Keratinocyte (primary cell): ENCODE data around the gene FBXO45. TPM values are rescaled to one million over a fixed set of nuclear protein-coding genes. Genes with fewer than 3 reads are reported as not detected.

Experiments
- DNase-seq: peaks from one replicate; pipeline ENCODE4 v3.0.0-alpha.2; 2011; ENCODE audit warnings: low read depth, missing footprints, low spot score
- FAIRE-seq: peaks from 2 replicates; lab custom pipeline; 2011; peaks lifted over from hg19 to GRCh38; lab: Jason Lieb, UNC
- H2AFZ ChIP-seq: 2 replicates; pipeline ENCODE4 v1.6.0; 2012; ENCODE audit warnings: low read length, control low read depth, inconsistent platforms; ENCODE audit not compliant: control insufficient read depth
- H3K27ac ChIP-seq: 2 replicates; pipeline ENCODE4 v1.5.1; 2011; ENCODE audit warnings: low read length; ENCODE audit not compliant: control insufficient read depth, insufficient read depth
- H3K27me3 ChIP-seq: 3 replicates; pipeline ENCODE4 v1.6.0; 2011; ENCODE audit warnings: low read length; ENCODE audit not compliant: control insufficient read depth, insufficient read depth; ENCODE audit errors: extremely low read depth
- H3K36me3 ChIP-seq, 2 experiments: 2 replicates in 1 of 2; 3 replicates in 1 of 2; pipeline ENCODE4 v1.5.1; 2011; ENCODE audit warnings: low read length in 2 of 2, mild to moderate bottlenecking in 1 of 2; ENCODE audit not compliant: control insufficient read depth in 2 of 2, insufficient read depth in 2 of 2; ENCODE audit errors: extremely low read depth in 1 of 2
- H3K4me1 ChIP-seq: 3 replicates; pipeline ENCODE4 v1.5.1; 2011; ENCODE audit warnings: low read length; ENCODE audit not compliant: control insufficient read depth, insufficient read depth; ENCODE audit errors: extremely low read depth
- H3K4me2 ChIP-seq: 3 replicates; pipeline ENCODE4 v1.6.0; 2011; ENCODE audit warnings: low read depth, low read length; ENCODE audit not compliant: control insufficient read depth, insufficient read depth; ENCODE audit errors: extremely low read depth
- H3K4me3 ChIP-seq, 3 experiments: fragments of 200-600 bp in 1 of 3; sonication (generic) in 1 of 3; 2 replicates in 2 of 3; 3 replicates in 1 of 3; pipeline ENCODE4 v1.5.1; 2011 to 2016; ENCODE audit warnings: low read length in 3 of 3, mild to moderate bottlenecking in 3 of 3, control low read depth in 2 of 3, inconsistent platforms in 1 of 3, low read depth in 1 of 3, mixed read lengths in 1 of 3, mixed run types in 1 of 3, moderate library complexity in 1 of 3; ENCODE audit not compliant: control insufficient read depth in 2 of 3, insufficient read depth in 2 of 3; ENCODE audit errors: extremely low read depth in 1 of 3
- H3K79me2 ChIP-seq: 2 replicates; pipeline ENCODE4 v1.6.0; 2012; ENCODE audit warnings: low read length; ENCODE audit not compliant: control insufficient read depth, insufficient read depth
- H3K9ac ChIP-seq: 3 replicates; pipeline ENCODE4 v1.6.0; 2011; ENCODE audit warnings: low read length; ENCODE audit not compliant: control insufficient read depth, insufficient read depth; ENCODE audit errors: extremely low read depth
- H3K9me1 ChIP-seq: 3 replicates; pipeline ENCODE4 v1.6.0; 2011; ENCODE audit warnings: low read length; ENCODE audit not compliant: control insufficient read depth, insufficient read depth; ENCODE audit errors: extremely low read depth
- H3K9me3 ChIP-seq: 2 replicates; pipeline ENCODE4 v1.5.1; 2012; ENCODE audit warnings: low read depth, low read length; ENCODE audit not compliant: control insufficient read depth
- H4K20me1 ChIP-seq: 3 replicates; pipeline ENCODE4 v1.6.0; 2011; ENCODE audit warnings: low read length; ENCODE audit not compliant: control insufficient read depth, insufficient read depth; ENCODE audit errors: extremely low read depth
- EZH2 ChIP-seq: IDR thresholded peaks from one replicate; pipeline ENCODE4 v1.6.1; 2012; ENCODE audit warnings: inconsistent platforms, mild to moderate bottlenecking, low read length, moderate library complexity
- dilution Hi-C: fragments of 300-500 bp; cut with MboI; formaldehyde crosslinking; loops from one replicate; pipeline ENCODE4 v1.7.0; 2020; ENCODE audit warnings: low sequenced_read_pairs; ENCODE audit not compliant: extremely low pct_ligation_motif_present
- polyA plus RNA-seq, 5 experiments: library from polyadenylated mRNA; depleted of rRNA in 3 of 5; stranded (reverse) in 3 of 5; stranded (forward) in 1 of 5; unstranded in 1 of 5; fragments of >200 nt; gene quantifications; 1 replicate in 1 of 5; 2 replicates in 3 of 5; 3 replicates in 1 of 5; pipeline versions ENCODE4 v1.2.1 to v1.2.3, GENCODE V29; 2011 to 2012; ENCODE audit warnings: missing spikeins in 2 of 5, low read depth in 1 of 5, low replicate concordance in 1 of 5
- TF ChIP-seq, protein P1 (sequence below), 3 experiments: IDR thresholded peaks in 1 of 3; conservative IDR thresholded peaks in 1 of 3; optimal IDR thresholded peaks in 1 of 3; 2 replicates in 2 of 3; 3 replicates in 1 of 3; pipeline versions ENCODE3 to v1.5.1; 2011; ENCODE audit warnings: low read length in 3 of 3, mild to moderate bottlenecking in 3 of 3, moderate library complexity in 2 of 3, control low read depth in 1 of 3, inconsistent platforms in 1 of 3; ENCODE audit not compliant: insufficient read depth in 2 of 3; ENCODE audit errors: extremely low read depth in 1 of 3

FBXO45 gene
- polyA plus RNA-seq, 1 donor (not counting 4 experiments of a cell fraction or from before 2014, with no cell fraction given): 17.9 TPM

DNA sequence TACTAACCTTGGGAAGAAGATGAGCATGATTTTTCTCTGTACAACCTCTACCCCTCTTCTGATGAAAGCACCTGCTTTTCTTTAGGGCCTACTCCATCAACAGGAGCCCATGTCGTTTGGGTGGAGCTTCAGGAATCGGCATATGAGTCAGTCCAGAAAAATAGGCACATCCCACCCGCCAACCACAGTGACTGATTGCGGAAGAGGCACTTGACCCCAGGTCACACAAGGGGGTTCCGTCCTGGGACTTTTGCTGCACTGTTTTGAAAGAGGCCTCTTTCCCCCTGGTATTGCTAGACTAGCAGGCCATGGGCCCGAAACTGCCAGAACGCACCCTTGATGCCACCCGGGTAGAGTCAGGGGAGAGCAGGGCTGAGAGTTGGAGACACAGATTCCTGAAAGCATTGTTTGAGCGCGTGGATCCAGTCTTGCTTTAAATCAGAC, 51.7 kb downstream of the FBXO45 start:
- H3K27me3 ChIP-seq: no peaks in the 10 kb centered on the region
- no peak overlapping the region for H2AFZ ChIP-seq
- no peak overlapping the region for H3K27ac ChIP-seq
- H3K9me3 ChIP-seq: no peaks in the 10 kb centered on the region
- H3K36me3 ChIP-seq: no peaks in the 10 kb centered on the region
- H3K4me1 ChIP-seq: no peaks in the 10 kb centered on the region
- no peaks in the 10 kb centered on the region for H3K9me1 ChIP-seq
- no peaks in the 10 kb centered on the region for H3K79me2 ChIP-seq
- no peak overlapping the region for H3K4me3 ChIP-seq
- no peak for DNase-seq
- H3K4me2 ChIP-seq: no peak overlapping the region
- dilution Hi-C loops: no loop called here
- FAIRE-seq: no peak
- H3K9ac ChIP-seq: no peak overlapping the region
- TF ChIP-seq, protein P1, sequence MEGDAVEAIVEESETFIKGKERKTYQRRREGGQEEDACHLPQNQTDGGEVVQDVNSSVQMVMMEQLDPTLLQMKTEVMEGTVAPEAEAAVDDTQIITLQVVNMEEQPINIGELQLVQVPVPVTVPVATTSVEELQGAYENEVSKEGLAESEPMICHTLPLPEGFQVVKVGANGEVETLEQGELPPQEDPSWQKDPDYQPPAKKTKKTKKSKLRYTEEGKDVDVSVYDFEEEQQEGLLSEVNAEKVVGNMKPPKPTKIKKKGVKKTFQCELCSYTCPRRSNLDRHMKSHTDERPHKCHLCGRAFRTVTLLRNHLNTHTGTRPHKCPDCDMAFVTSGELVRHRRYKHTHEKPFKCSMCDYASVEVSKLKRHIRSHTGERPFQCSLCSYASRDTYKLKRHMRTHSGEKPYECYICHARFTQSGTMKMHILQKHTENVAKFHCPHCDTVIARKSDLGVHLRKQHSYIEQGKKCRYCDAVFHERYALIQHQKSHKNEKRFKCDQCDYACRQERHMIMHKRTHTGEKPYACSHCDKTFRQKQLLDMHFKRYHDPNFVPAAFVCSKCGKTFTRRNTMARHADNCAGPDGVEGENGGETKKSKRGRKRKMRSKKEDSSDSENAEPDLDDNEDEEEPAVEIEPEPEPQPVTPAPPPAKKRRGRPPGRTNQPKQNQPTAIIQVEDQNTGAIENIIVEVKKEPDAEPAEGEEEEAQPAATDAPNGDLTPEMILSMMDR (optimal IDR thresholded peaks at IDR 0.05 in 1 of 3, IDR thresholded peaks at IDR 0.05 in 1 of 3, conservative IDR thresholded peaks at IDR 0.05 in 1 of 3; ENCODE audit: extremely low read depth in 1 of 3, insufficient read depth in 2 of 3, low read length in 3 of 3): no peak
- no peak for TF ChIP-seq EZH2
- no peaks in the 10 kb centered on the region for H4K20me1 ChIP-seq

DNA sequence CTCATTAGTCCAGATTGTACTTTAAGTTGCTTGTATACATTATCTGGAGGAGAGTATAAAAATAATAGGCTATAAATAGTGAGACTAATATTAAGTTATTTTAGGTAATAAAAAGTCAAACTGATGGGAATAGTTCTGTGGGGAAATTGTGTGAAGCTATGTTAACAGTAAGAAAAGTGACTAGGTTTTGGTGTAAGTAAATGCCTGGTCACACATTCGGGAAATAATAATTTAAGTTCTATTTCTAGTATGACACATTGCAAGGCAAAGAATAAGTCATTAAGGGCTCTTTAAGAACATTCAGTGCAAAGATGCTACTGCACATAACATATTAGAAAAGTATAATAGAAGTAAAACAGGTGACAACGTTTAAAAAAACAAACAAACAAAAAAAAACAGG, 52.2 kb downstream of the FBXO45 start:
- FAIRE-seq: no peak
- Histone ChIP-seq H3K4me2 (no peak overlapping the region), H3K79me2 (no peaks in the 10 kb centered on the region), H3K27ac (no peak overlapping the region), H3K36me3 (no peaks in the 10 kb centered on the region), H3K4me1 (no peaks in the 10 kb centered on the region), H4K20me1 (no peaks in the 10 kb centered on the region), H3K27me3 (no peaks in the 10 kb centered on the region), H3K9me1 (no peaks in the 10 kb centered on the region), H2AFZ (no peak overlapping the region), H3K9ac (no peak overlapping the region), H3K4me3 (no peak overlapping the region), H3K9me3 (no peaks in the 10 kb centered on the region)
- no peak for DNase-seq
- dilution Hi-C loops: no loop called here
- no peak for TF ChIP-seq EZH2

DNA sequence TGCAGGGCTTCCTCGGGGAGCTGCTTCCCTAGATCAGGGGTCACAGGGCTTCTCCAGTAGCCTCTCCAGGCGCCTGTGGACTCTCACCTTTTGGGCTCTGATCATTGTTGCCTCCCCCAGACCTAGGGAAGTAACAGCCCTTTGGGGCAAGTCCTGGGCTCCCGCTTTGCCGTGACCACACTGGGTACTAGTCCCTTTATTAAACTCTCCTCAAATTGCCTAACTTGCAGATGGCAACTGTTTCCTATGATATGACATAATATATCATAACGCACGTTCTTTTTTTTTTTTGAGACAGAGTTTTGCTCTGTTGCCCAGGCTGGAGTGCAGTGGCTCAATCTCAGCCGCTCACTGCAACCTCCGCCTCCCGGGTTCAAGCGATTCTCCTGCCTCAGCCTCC, 53.2 kb downstream of the FBXO45 start:
- no peak overlapping the region for H2AFZ ChIP-seq
- no peaks in the 10 kb centered on the region for H4K20me1 ChIP-seq
- no peaks in the 10 kb centered on the region for H3K79me2 ChIP-seq
- no peaks in the 10 kb centered on the region for H3K9me1 ChIP-seq
- no peak overlapping the region for H3K9ac ChIP-seq
- no peak overlapping the region for H3K4me3 ChIP-seq
- DNase-seq (no peak), FAIRE-seq (no peak)
- no peak overlapping the region for H3K27ac ChIP-seq
- no peaks in the 10 kb centered on the region for H3K9me3 ChIP-seq
- TF ChIP-seq, protein P1 (optimal IDR thresholded peaks at IDR 0.05 in 1 of 3, IDR thresholded peaks at IDR 0.05 in 1 of 3, conservative IDR thresholded peaks at IDR 0.05 in 1 of 3; ENCODE audit: extremely low read depth in 1 of 3, insufficient read depth in 2 of 3, low read length in 3 of 3): no peak
- TF ChIP-seq EZH2: no peak
- H3K4me2 ChIP-seq: no peak overlapping the region
- H3K4me1 ChIP-seq: no peaks in the 10 kb centered on the region
- no peaks in the 10 kb centered on the region for H3K27me3 ChIP-seq
- dilution Hi-C loops: no loop called here
- no peaks in the 10 kb centered on the region for H3K36me3 ChIP-seq
